22Rv1 (cell line): ENCODE results near the gene FNIP1.

Experiments
- ZFX ChIP-seq: fragments of 450-650 bp; IDR thresholded peaks from 2 replicates; pipeline ENCODE4 v1.6.1; 2017; ENCODE audit warnings: antibody characterized with exemption, borderline replicate concordance
- TF ChIP-seq, protein P1 (sequence below): fragments of 450-650 bp; IDR thresholded peaks from 2 replicates; pipeline ENCODE4 v1.5.1; 2017; ENCODE audit warnings: mild to moderate bottlenecking

DNA sequence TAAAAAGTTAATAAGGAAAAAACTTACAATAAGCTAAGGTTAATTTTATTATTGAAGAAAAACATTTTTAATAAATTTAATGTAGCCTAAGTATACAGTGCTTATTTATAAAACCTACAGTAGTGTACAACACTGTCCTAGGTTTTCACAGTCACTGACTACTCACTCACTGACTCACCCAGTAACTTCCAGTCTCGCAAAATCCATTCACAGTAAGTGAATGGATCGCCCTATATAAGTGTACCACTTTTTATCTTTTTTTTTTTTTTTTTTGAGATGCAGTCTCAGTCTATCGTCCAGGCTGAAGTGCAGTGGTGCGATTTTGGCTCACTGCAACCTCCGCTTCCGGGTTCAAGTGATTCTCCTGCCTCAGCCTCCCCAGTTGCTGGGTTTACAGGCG is 47.7 kb downstream of the FNIP1 start:
- TF ChIP-seq, protein P1, sequence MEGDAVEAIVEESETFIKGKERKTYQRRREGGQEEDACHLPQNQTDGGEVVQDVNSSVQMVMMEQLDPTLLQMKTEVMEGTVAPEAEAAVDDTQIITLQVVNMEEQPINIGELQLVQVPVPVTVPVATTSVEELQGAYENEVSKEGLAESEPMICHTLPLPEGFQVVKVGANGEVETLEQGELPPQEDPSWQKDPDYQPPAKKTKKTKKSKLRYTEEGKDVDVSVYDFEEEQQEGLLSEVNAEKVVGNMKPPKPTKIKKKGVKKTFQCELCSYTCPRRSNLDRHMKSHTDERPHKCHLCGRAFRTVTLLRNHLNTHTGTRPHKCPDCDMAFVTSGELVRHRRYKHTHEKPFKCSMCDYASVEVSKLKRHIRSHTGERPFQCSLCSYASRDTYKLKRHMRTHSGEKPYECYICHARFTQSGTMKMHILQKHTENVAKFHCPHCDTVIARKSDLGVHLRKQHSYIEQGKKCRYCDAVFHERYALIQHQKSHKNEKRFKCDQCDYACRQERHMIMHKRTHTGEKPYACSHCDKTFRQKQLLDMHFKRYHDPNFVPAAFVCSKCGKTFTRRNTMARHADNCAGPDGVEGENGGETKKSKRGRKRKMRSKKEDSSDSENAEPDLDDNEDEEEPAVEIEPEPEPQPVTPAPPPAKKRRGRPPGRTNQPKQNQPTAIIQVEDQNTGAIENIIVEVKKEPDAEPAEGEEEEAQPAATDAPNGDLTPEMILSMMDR = no peak
- TF ChIP-seq ZFX = no peak
